Mucosa of stomach (tissue), 1 donor: ENCODE measurements around the gene TM9SF1.
"Not testable (repeated sequence)": the region's sequence is repeated elsewhere in the genome, so short reads cannot be mapped to it uniquely, and the experiment has no call there.

Experiments used
- H3K27me3 ChIP-seq: one replicate; pipeline ENCODE4 v1.7.0; 2013; ENCODE audit warnings: mild to moderate bottlenecking, low read length; ENCODE audit not compliant: control insufficient read depth, insufficient read depth
- H3K36me3 ChIP-seq: one replicate; pipeline ENCODE4 v1.7.0; 2013; ENCODE audit warnings: low read length; ENCODE audit not compliant: control insufficient read depth, insufficient read depth
- H3K4me1 ChIP-seq: one replicate; pipeline ENCODE4 v1.7.0; 2013; ENCODE audit warnings: mild to moderate bottlenecking, low read length; ENCODE audit not compliant: control insufficient read depth, insufficient read depth
- H3K4me3 ChIP-seq: one replicate; pipeline ENCODE4 v1.7.0; 2013; ENCODE audit warnings: low read length
- H3K9ac ChIP-seq: one replicate; pipeline ENCODE4 v1.7.0; 2013; ENCODE audit warnings: mild to moderate bottlenecking, low read length, moderate library complexity
- H3K9me3 ChIP-seq: one replicate; pipeline ENCODE4 v1.7.0; 2013; ENCODE audit warnings: mild to moderate bottlenecking, low read length, moderate library complexity; ENCODE audit not compliant: control insufficient read depth
- donor health status: Pancreatic carcinoma.

TM9SF1 gene

DNA sequence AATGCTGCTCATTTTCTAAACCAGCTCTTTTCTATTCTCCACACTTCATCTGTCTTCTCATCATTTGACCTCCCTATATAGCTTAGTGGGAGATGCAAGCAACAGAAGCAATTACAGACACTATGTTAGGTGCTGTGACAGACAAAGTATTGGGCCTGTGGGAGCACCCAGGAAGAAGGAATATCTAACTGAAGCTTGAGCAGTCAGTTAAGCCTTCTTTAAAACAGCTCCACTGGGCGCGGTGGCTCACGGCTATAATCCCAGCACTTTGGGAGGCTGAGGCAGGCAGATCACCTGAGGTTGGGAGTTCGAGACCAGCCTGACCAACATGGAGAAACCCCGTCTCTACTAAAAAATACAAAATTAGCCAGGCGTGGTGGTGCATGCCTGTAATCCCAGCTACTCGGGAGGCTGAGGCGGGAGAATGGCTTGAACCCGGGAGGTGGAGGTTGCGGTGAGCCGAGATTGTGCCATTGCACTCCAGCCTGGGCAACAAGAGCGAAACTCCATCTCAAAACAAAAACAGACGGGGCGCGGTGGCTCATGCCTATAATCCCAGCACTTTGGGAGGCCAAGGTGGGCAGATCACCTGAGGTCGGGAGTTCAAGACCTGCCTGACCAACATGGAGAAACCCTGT lies 8.1 kb upstream of the TM9SF1 start:
- H3K4me3 ChIP-seq, H3K9me3 ChIP-seq, H3K9ac ChIP-seq, H3K4me1 ChIP-seq, H3K27me3 ChIP-seq, H3K36me3 ChIP-seq: not testable (repeated sequence)

DNA sequence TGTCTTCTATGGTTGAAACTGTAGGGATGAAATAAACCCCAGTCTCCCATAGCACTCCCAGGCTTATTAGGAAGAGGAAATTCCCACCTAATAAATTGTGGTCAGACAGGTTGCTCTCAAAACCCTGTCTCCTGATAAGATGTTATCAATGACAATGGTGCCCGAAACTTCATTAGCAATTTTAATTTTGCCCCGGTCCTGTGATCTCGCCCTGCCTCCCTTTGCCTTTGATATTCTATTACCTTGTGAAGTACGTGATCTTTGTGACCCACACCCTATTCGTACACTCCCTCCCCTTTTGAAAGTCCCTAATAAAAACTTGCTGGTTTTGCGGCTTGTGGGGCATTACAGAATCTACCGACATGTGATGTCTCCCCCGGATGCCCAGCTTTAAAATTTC lies 7.3 kb upstream of the TM9SF1 start:
- H3K4me1 ChIP-seq, H3K9ac ChIP-seq, H3K9me3 ChIP-seq, H3K27me3 ChIP-seq, H3K36me3 ChIP-seq, H3K4me3 ChIP-seq: not testable (repeated sequence)

DNA sequence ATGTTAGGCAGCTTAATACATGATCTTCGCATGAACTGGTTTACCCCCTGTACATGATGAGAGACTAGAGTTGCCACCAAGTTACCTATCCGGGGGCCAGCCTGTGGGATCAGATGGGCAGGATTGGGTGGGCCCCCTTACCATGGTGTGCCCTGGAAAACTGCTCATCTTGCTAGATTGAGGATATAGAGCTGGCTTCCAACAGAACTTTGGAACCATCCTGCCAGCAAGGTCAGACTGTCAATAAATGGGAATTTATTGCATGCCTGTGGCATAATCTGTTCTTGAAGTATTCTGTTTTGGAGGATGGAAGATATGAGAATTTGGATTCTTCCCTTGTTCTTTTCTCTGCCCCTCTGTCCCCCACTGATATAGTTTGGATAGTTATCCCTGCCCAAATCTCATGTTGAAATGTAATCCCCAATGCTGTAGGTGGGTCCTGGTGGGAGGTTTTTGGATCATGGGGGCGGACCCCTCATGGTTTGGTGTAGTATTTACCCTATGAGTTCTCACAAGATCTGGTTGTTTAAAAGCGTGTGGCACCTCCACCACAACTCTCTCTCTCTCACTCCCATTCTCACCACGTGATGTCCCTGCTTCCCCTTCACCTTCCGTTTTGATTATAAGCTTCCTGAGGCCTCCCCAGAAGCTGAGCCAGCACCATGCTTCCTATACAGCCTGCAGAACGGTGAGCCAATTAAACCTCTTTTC lies 3.7 kb upstream of the TM9SF1 start:
- no peaks in the 10 kb centered on the region for H3K36me3 ChIP-seq
- peaks cover 22% of the 10 kb centered on the region for H3K4me1 ChIP-seq
- no peaks in the 10 kb centered on the region for H3K27me3 ChIP-seq
- no peaks in the 10 kb centered on the region for H3K9me3 ChIP-seq
- no peak overlapping the region for H3K4me3 ChIP-seq
- no peak overlapping the region for H3K9ac ChIP-seq

DNA sequence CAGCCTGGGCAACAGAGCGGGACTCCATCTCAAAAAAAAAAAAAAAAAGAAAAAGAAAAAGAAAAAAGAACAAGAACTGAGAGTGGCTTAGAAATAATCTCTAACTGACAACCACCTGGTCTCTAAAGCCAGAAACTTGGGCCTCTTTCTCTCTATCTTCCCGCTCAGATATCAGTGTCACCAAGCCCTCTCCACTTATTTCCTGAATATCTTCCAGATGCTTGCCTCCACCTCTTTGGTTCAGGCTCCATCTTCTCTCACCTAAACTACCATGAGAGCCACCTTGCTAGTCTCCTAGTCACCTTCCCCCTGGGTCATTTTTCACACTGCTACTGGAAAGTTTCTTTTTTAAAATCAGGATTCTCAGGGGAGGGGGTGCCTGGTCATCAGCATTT lies 1.8 kb upstream of the TM9SF1 start:
- Histone ChIP-seq H3K4me1 (peaks cover 22% of the 10 kb centered on the region), H3K36me3 (no peaks in the 10 kb centered on the region), H3K9me3 (no peaks in the 10 kb centered on the region), H3K4me3 (no peak overlapping the region), H3K9ac (no peak overlapping the region), H3K27me3 (no peaks in the 10 kb centered on the region)

DNA sequence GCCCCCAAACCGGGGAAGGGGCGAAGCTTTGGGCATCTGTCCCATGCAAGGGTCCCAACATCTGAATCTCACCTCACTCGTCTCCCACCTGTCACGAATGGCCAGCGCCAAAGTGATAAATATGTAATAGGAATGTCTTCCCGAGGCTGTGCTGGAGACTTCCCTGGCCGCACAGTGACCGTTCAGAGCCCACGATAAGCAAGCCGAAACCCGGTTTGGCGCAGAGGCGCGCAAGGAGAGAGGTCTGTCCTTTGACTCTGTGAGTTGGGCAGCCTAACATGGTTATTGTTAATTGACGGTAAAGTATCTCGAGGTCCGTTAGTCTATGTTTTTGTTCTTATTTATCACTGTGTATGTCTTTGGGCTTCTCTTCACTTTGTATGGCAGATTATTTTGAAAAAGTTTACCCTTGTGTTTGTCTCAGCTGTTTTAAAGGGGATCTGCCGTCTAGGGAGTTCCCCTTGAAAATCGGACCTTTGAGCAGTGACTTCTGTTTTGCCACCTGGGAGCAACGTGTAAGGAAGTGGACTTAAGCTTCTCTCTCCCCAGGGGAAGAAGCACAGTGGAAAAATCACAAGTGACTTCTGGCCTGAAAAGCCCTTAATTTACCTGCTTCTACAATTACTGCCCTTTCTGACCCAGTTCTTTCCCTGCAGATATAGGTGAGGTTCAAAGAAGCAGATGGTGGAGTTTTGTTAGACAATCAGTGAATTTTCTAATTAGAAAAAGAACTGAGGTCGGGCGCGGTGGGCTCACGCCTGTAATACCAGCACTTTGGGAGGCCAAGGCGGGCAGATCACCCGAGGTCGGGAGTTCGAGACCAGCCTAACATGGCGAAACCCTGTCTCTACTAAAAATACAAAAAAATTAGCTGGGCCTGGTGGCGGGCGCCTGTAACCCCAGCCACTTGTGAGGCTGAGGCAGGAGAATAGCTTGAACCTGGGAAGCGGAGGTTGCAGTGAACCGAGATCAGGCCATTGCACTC lies 1.1 kb upstream of the TM9SF1 start:
- Histone ChIP-seq H3K9ac (peak overlapping the region; percentile 95), H3K9me3 (no peaks in the 10 kb centered on the region), H3K36me3 (no peaks in the 10 kb centered on the region), H3K4me1 (peaks cover 22% of the 10 kb centered on the region), H3K4me3 (peak overlapping the region; percentile 58), H3K27me3 (no peaks in the 10 kb centered on the region)

DNA sequence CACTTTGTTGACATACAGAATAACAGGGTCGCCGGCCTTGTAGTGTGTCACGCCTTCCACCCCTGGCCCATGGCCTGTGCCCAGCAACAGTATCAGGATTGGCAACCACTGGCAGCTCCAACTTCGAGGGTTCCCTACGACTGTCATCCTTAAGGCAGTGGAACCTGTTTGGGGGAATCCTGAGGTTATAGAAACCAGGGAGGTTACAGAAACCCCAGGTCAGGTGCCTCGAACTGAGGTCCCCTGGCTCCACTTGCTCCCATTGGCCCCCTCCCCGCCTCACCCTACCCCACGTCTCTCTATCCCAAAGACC lies 412 bp downstream of the TM9SF1 start:
- Histone ChIP-seq H3K36me3 (no peaks in the 10 kb centered on the region), H3K9me3 (no peaks in the 10 kb centered on the region), H3K27me3 (no peaks in the 10 kb centered on the region), H3K4me3 (peak overlapping the region; percentile 58), H3K4me1 (peaks cover 22% of the 10 kb centered on the region), H3K9ac (peak overlapping the region; percentile 95)

DNA sequence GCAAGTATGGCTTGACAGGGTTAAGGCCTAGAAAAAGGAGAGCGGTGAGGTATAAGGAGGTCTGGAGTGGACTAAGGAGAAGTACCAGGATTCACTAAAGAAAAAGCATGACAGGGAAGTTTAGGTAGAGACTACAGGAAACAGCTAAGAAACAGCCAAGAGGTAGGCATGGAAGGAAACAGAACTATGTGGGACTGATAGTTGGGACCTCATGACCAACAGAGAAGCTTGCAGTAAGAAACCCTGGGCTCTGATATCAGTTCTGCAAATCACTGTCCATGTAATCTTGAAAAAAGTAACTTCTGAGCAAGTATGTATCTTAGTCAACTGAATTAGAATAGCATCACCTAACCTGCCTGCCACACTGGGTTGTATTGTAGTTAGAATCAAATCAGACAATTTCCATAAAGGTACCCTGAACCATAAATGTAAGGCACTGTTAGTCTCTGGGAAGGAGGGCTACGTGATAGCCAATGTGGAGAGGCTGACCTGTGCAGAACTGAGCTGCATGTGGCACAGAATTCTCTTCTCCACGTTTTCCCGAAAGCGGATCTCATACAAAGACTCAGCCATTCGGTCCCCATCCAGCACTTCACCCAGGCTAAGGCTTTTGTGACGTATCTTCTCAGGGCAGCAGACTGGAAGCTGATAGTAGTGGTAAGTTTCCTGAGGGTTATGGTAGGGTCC lies 912 bp downstream of the TM9SF1 start:
- Histone ChIP-seq H3K4me1 (peaks cover 22% of the 10 kb centered on the region), H3K9ac (peak overlapping the region; percentile 95), H3K27me3 (no peaks in the 10 kb centered on the region), H3K36me3 (no peaks in the 10 kb centered on the region), H3K9me3 (no peaks in the 10 kb centered on the region), H3K4me3 (peak overlapping the region; percentile 58)

DNA sequence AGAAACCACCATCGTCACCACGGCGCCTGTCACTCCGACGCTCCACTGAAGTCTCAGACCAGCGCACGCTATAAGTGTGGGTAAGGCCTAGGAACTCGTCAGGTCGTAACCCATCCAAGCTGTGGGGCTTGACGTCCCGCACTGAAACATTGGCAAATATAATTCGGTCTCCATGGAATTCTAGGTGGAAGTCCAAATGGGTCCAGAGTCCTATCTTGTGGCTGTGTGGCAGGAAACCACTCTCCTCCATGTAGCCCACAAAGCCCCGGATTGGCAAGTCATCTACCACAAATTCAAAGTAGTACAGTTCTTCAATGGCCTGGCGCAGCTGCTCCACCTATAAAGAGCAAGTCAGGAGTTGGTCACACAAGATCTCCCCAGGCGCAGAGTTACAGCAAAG lies 2.3 kb downstream of the TM9SF1 start:
- no peak overlapping the region for H3K4me3 ChIP-seq
- H3K9me3 ChIP-seq = no peaks in the 10 kb centered on the region
- no peak overlapping the region for H3K9ac ChIP-seq
- H3K36me3 ChIP-seq = no peaks in the 10 kb centered on the region
- H3K4me1 ChIP-seq = peaks cover 26% of the 10 kb centered on the region
- no peaks in the 10 kb centered on the region for H3K27me3 ChIP-seq

DNA sequence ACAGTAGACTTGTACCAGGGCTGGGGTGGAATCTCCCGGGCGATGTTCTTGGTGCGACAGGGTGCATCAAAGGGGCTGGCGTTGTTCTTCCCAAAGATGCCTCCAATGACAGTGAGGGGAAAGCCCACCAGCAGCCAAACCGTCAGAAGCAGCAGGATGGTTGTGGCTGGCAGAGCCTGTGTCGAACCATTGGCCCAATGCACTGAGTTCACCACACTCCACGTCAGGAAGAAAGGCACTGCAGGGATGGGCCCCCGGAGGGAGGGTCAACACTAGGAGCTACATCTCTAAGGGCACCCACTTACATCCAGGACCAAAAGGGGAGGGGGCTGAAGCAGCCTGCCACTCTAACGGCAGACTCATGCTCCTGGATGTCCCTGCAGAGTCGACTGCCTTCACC lies 4.8 kb downstream of the TM9SF1 start:
- peaks cover 14% of the 10 kb centered on the region for H3K4me1 ChIP-seq

DNA sequence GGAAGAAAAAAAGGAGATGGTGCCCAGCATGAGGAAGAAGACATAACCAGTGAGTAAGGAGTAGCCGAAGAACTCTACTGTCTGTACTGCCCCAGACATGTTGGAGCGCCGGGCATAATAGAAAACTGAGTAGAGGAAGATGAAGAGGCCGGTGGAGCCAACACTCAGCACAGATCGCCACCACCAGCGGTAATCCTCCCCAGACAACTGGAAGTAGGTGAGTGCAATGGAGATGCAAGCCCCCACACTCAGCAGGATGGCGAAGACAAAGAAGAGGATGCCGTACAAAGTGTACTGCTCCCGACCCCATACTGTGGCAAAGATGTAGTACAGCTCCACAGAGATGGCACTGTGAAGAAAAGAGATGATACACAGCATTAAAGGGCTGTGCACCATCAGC lies 5.8 kb downstream of the TM9SF1 start:
- H3K9me3 ChIP-seq = no peaks in the 10 kb centered on the region
- no peak overlapping the region for H3K9ac ChIP-seq
- H3K27me3 ChIP-seq = no peaks in the 10 kb centered on the region
- H3K4me3 ChIP-seq = no peak overlapping the region
- H3K4me1 ChIP-seq = peaks cover 9% of the 10 kb centered on the region
- H3K36me3 ChIP-seq = peaks cover 10% of the 10 kb centered on the region

More for the DNA sequence above, 4.8 kb downstream of the TM9SF1 start:
- Histone ChIP-seq H3K9ac (no peak overlapping the region), H3K4me3 (no peak overlapping the region), H3K9me3 (no peaks in the 10 kb centered on the region), H3K36me3 (peaks cover 10% of the 10 kb centered on the region), H3K27me3 (no peaks in the 10 kb centered on the region)

DNA sequence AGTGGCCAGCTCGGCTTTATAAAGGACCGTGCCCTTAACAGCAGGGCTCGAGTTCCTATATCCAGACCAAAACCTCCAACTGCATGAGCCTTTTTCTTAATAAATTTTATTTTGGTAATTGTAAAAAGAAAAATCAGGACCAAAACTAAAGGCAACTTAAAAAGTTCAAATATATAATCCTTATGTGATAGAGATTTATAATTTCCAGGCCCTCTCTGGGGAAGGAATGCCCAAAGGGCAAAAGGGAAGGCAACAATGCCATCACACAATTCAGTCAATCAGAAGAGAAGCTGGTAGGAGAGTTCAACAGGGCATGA lies 6.2 kb downstream of the TM9SF1 start:
- Histone ChIP-seq H3K4me1 (peaks cover 6% of the 10 kb centered on the region), H3K4me3 (peak overlapping the region; percentile 51), H3K9me3 (no peaks in the 10 kb centered on the region), H3K27me3 (no peaks in the 10 kb centered on the region), H3K36me3 (peaks cover 10% of the 10 kb centered on the region), H3K9ac (peak overlapping the region; percentile 29)
